Neuron (in vitro differentiated cells): Measurements from ENCODE around the gene TMA7.

ENCODE experiments used
- H2AFZ ChIP-seq: one replicate; pipeline ENCODE4 v1.6.1; 2013; ENCODE audit warnings: low read depth, mild to moderate bottlenecking, inconsistent platforms, low read length, moderate library complexity
- H3K27me3 ChIP-seq: one replicate; pipeline ENCODE4 v1.6.1; 2013; ENCODE audit warnings: low read length; ENCODE audit not compliant: insufficient read depth
- H3K36me3 ChIP-seq: one replicate; pipeline ENCODE4 v1.6.1; 2013; ENCODE audit warnings: low read length; ENCODE audit not compliant: insufficient read depth
- H3K4me1 ChIP-seq: one replicate; pipeline ENCODE4 v1.6.1; 2013; ENCODE audit warnings: low read length; ENCODE audit not compliant: insufficient read depth
- H3K4me3 ChIP-seq: 2 replicates; pipeline ENCODE4 v1.5.1; 2013; ENCODE audit warnings: mild to moderate bottlenecking, low read length, moderate library complexity
- H3K9me3 ChIP-seq: one replicate; pipeline ENCODE4 v1.6.1; 2013; ENCODE audit warnings: low read length

Gene TMA7

DNA sequence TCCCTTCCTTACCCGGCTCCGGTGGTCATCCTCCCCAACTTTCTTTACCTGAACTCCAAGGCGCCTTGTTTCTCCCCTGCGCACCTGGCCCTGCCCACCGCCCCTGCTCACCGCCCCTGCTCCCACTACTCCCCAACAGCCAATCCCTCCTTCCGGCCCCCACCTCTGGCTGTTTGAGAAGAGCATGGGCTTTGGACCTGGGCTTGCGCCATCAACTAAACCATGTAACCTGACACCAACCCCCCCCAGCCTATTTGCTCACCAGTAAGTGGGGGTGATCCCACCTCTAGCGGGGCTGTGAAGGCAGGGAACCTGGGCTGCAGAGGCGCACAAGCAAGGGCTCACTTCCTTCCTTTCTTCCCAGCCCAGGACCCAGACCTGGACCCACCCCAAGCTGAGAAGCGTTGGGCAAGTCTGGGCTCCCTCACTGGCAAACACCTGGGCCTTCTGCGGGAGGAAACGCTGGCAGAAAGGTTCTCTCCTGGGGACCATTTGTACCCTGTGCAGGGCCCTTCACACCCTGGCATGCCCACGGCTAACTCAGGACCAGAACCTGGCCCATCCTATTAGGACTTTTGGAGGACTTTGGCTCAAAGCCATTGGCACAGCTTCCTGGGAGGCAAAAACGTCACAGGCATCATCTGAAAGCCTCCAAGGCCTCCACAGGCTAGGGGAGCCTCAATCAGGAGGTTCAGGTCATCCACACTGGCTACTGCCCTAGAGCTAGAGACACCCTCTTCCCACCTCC lies 9.9 kb upstream of the TMA7 start, which contains the start of gene PLXNB1:
Gene PLXNB1, minus strand, starts transcription at position 127 of the 748 bp plus-strand sequence. CDS start 5,475 bp downstream, outside the sequence.
- H3K27me3 ChIP-seq: no peaks in the 10 kb centered on the region
- H2AFZ ChIP-seq: peak within 1 kb of the TSS; percentile 34
- no peaks in the 10 kb centered on the region for H3K9me3 ChIP-seq
- H3K36me3 ChIP-seq: peaks cover 22% of the 10 kb centered on the region
- H3K4me3 ChIP-seq: peak within 1 kb of the TSS; percentile 51
- peaks cover 39% of the 10 kb centered on the region for H3K4me1 ChIP-seq

DNA sequence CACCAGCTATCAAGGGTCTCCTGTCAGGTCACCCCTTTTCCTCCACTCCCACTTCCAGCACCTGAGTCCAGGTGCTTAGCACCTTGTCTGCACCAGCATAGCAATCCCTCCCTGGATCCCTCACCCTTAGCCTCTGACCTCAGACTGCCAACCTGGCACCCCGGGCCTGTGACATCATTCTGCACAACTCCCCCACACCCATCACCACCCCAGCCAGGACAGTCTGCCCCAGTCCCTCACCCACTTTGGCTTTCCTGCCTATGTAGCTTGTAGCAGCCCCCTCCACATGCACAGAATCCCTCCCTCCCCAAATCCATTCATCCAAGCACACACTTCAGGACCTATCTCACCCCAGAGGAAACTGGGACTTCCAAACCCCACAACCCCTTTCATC lies 9.4 kb upstream of the TMA7 start:
- Histone ChIP-seq H3K4me1 (peaks cover 37% of the 10 kb centered on the region), H3K36me3 (peaks cover 20% of the 10 kb centered on the region), H3K27me3 (no peaks in the 10 kb centered on the region), H3K9me3 (no peaks in the 10 kb centered on the region), H2AFZ (no peak overlapping the region), H3K4me3 (no peak overlapping the region)

DNA sequence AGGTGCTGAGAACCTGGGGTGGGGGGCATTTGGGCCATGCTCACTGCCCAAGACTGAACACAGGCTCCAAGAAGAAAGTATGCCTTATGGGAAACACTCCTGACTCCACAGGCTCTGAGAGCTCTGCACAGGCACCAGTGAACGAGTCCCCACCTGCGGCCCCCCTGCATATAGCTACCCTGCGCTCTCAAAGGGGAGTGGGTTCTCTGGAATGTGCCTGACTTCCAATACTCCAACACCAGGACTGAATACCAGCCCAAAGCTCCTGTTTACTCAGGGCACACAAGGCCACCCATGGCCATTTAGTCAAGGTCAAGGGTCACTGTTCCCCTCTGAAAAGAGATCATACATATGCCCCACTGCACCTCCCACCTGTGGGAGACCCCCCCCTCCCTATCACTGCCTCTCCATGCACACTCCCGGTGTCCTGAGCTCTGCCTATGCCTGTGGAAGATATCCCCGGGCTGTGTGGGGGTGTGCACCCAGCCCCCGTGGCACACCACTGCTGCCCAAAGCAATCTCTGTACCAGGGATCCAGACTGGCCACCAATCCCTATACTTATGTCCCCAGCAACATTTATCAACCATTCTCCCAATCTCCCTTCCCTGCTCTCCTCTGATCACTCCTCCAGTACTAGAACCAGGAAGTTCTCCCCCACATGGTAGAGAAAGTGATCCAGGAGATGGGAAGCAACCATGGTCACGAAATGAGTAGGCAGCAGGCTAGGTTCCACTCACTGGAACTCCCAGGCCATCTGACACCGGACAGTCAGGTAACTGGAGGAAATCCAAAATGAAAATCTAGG lies 8.6 kb upstream of the TMA7 start:
- Histone ChIP-seq H2AFZ (no peak overlapping the region), H3K27me3 (no peaks in the 10 kb centered on the region), H3K9me3 (no peaks in the 10 kb centered on the region), H3K36me3 (peaks cover 20% of the 10 kb centered on the region), H3K4me1 (peaks cover 30% of the 10 kb centered on the region), H3K4me3 (no peak overlapping the region)

DNA sequence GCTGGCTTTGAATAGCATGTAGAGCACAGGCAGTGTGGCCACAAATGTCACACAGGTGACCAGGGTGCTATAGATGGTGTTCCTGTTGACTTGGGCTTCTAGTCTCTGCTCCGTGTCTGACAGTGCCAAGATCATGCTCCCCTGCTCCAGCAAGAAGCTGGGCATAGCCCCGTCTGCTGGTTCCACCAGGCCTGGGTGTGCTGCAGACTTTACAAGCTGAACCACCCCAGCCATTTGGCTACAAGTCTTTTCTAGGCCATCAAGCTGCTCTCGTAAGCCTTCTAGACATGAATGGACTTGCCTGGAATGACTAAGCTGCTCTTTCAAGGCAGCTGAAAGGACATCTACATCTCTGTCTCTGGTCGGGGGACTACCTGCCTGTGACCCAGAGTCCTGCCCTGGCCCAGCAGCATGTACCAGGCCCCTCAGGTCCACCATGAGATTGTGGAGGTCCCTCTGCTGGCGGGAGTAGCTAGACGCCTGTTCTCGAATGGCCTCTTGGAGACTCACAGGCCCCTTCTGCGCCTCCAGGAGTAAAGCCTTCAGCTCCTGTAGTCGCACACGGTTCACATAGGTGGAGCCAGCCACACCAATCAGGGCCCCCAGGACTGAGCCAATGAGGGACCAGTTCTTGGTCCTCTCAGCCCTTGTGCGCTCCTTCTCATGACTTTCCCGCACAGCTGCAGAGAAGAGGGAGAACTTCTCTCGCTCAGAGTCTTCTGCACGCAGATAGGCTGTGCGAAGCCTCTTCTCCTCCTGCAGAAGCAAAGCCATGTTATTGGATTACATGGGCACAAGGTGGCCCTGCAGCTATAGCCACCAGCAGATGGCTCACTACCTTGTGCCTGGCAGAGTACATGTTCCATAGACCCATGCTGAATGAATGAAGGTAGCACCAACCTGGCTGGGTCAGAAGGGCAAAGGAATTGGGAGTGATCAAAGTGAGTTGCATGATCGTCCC lies 7.4 kb upstream of the TMA7 start:
- no peaks in the 10 kb centered on the region for H3K9me3 ChIP-seq
- peaks cover 19% of the 10 kb centered on the region for H3K4me1 ChIP-seq
- no peak overlapping the region for H2AFZ ChIP-seq
- H3K27me3 ChIP-seq: no peaks in the 10 kb centered on the region
- H3K36me3 ChIP-seq: peaks cover 20% of the 10 kb centered on the region
- no peak overlapping the region for H3K4me3 ChIP-seq

DNA sequence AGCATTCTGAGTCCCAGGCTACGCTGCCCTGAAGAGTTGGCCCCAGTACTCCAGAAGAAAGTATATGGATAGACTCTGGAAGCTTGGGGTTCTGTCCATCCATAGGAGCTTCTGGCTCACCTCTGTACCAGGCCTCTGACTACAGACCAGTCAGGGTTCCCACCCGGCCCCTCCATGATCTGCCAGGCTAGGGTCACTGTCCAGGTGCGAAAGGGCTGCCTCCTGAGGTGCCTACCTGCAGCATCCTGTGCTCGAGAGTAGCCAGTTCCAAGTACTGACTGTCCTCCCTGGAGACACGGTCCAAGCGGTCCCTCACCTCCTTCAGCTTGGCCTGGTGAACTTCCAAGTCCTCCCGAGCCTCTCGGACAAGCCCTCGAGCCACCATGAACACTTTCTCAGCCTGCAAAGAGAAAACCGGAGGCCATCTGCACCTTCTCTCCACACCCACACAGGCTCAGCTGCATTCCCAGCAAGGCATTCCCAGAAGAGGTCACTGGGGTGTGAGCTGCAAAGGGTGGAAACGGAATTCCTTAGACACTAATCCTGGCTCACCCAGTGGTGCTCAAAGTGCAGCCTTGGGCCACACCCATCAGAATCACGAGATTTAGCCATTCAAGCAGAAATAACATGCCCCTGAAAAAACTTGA lies 6.5 kb upstream of the TMA7 start:
- Histone ChIP-seq H3K4me1 (peaks cover 11% of the 10 kb centered on the region), H3K9me3 (no peaks in the 10 kb centered on the region), H2AFZ (no peak overlapping the region), H3K4me3 (no peak overlapping the region), H3K27me3 (no peaks in the 10 kb centered on the region), H3K36me3 (peaks cover 20% of the 10 kb centered on the region)

DNA sequence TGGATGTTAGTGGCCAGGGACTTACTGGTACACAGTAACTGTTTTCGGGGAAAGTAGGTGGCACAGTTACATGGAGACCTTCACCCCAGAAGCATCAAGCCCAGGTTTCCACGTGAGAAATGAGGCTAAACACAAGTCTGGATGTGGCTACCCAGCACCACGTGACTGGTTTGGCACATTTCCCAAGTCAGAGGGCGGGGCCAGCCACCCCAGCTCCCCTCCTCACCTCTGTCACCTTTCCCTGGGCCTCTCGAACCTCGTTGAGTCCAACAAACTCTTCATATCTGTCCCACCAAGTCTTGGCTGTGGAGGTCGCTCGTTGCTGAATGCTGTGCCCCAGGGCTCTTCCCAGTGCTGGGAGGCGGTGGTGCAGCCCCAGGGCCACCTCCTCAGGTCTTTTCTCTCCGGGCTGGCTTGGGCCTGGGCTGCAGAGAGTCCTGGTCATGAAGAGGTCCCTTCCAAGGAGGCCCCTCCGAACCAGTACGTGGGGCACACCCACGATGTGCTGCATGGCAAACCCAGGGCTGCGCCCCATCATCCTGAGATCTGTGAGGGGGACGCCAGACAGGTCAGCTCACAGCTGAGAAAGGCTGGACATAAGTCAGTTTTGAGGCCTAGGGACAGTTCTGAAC lies 5.3 kb upstream of the TMA7 start:
- H3K27me3 ChIP-seq: no peaks in the 10 kb centered on the region

DNA sequence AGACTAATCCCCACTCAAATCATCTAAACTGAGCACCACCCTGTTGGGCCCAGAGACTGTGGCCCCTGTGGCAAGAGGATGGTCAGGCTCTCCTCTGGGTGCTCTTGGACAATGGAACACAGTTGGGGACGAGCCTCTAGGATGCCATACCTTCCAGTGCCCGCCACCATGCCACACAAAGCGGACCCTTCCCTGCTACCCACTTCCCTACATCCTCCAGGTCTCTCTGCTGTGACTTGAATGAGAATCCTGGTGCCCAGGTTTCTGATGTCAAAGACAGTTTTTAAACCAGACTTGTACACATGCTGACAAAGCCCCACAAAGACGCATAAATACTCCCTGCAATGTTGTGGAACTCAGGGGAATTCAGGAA lies 4.8 kb upstream of the TMA7 start:
- Histone ChIP-seq H3K27me3 (no peaks in the 10 kb centered on the region), H3K4me3 (no peak overlapping the region), H3K9me3 (no peaks in the 10 kb centered on the region), H3K36me3 (peaks cover 20% of the 10 kb centered on the region), H2AFZ (no peak overlapping the region), H3K4me1 (peaks cover 6% of the 10 kb centered on the region)

More for the DNA sequence above, 5.3 kb upstream of the TMA7 start:
- peaks cover 11% of the 10 kb centered on the region for H3K4me1 ChIP-seq
- H3K9me3 ChIP-seq: no peaks in the 10 kb centered on the region
- peaks cover 20% of the 10 kb centered on the region for H3K36me3 ChIP-seq
- H3K4me3 ChIP-seq: no peak overlapping the region
- no peak overlapping the region for H2AFZ ChIP-seq

DNA sequence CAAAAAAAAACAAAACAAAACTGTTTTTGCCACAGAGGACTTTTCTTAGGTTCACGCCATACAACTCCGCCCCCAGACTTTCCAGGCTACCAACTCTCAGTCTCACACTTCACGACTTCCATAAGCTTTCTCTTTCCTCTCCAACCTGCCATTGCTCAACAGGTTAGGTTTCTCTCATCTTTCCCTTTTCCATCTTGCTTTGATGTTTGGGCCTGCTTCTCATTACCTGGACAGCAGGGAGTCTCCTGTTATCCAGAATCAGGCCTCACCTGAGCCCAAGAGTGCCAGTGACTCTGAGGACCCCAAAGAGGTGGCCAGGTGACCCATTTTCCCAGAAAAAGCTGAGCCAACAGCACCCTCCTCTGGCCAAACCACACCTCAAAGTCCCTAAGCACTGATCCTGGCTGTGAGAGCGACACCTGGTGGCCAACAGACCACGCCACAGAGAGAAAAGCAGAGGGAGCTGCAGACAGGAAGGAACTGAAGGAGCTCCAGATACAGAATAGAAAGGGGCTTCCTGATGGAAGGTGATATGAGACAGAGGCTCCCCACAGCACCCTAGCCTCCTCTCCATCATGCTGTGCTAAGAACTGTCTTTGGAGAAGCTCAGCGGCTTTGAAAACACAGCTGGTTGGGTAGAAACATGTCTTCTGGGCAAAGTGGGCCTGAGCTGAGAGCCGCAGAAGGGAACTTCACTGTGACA lies 4.1 kb upstream of the TMA7 start:
- Histone ChIP-seq H3K27me3 (no peaks in the 10 kb centered on the region), H2AFZ (no peak overlapping the region), H3K36me3 (peaks cover 20% of the 10 kb centered on the region), H3K9me3 (no peaks in the 10 kb centered on the region), H3K4me1 (peaks cover 3% of the 10 kb centered on the region), H3K4me3 (no peak overlapping the region)

DNA sequence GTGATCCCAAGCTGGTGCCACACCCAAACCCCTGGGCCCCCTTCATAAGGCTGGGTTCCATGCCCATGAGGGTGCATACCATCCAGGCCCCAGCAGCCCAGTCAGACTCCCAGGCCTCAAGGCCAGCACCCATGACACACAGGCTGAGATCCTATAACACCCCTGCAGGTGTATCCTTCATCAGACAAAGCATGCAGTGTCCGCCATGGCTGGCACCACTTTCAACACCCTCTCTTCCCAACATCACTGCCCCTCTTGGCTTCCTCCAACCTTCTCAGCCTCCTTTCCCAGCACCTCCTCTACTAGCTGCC lies 3.6 kb upstream of the TMA7 start:
- H2AFZ ChIP-seq: no peak overlapping the region
- no peaks in the 10 kb centered on the region for H3K9me3 ChIP-seq
- peaks cover 6% of the 10 kb centered on the region for H3K4me1 ChIP-seq

DNA sequence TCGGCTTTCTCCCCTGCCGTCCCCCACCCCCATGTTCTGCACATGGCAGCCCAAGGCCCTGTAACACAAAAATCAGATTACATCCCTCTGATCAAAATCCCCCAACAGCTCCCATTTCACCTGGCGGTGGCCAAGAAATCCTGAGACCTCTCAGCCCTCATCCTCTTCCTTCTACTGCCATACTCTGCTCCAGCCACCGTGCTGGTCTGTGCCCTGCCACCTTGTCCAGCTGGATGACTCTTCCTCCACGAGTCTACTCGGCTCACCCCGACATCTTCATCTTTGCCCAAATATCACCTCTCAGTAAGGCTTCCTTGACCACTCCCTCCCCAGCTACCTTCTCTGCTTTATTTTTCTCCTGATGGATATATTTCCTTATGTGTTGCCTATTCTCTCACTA lies 3.2 kb upstream of the TMA7 start:
- peaks cover 23% of the 10 kb centered on the region for H3K36me3 ChIP-seq
- H3K4me3 ChIP-seq: no peak overlapping the region
- H2AFZ ChIP-seq: no peak overlapping the region
- peaks cover 11% of the 10 kb centered on the region for H3K4me1 ChIP-seq
- H3K27me3 ChIP-seq: no peaks in the 10 kb centered on the region
- no peaks in the 10 kb centered on the region for H3K9me3 ChIP-seq

More for the DNA sequence above, 3.6 kb upstream of the TMA7 start:
- Histone ChIP-seq H3K36me3 (peaks cover 20% of the 10 kb centered on the region), H3K4me3 (no peak overlapping the region), H3K27me3 (no peaks in the 10 kb centered on the region)

DNA sequence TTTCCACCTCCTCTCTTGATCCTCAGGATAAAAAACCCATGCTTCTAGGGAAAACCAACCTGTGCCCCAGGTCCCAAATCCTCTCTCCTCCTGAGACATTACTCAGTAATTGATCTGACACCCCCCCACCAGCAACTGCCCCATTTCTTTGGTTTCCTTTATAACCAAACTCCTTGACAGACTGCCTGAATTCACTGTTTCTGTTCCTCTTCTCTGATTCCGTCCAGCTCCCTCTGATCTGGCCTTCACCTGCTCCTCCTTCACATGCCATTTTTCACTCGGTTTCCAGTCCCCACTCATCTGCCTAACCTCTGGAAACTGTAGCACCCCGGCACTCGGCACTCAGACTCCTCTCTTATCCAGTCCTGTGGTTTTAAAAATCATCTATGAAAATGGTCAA lies 2.2 kb upstream of the TMA7 start:
- Histone ChIP-seq H3K4me1 (peaks cover 12% of the 10 kb centered on the region), H3K27me3 (no peaks in the 10 kb centered on the region), H3K36me3 (peaks cover 22% of the 10 kb centered on the region), H3K9me3 (no peaks in the 10 kb centered on the region), H3K4me3 (no peak overlapping the region), H2AFZ (no peak overlapping the region)

DNA sequence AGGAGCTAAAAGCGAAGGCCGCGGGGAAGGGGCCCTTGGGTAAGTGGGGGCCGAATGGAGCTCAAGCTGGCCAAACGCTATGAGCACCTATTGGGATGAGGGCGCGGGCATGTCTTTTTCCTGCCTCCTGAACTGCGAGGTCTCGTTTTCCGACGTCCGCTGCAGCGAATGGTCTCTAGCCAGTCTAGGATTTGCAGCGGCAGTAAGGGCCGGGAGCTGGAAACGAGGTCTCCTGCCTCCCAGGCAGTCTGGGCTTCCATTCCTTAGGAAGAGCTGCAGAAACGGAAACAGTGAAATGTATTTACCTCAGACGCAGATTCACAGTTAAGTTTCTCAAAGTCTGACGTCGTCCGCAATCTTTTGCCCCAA lies 517 bp downstream of the TMA7 start:
- Histone ChIP-seq H3K4me3 (peak overlapping the region; percentile 63), H3K4me1 (peaks cover 13% of the 10 kb centered on the region), H3K36me3 (peaks cover 21% of the 10 kb centered on the region), H2AFZ (no peak overlapping the region), H3K9me3 (no peaks in the 10 kb centered on the region), H3K27me3 (no peaks in the 10 kb centered on the region)
